Measurements from ENCODE around the gene CAMK1. TPM values are rescaled to one million over a fixed set of nuclear protein-coding genes. Genes with fewer than 3 reads are reported as not detected.
A peak's percentile ranks its signal among the peaks of the same experiment; 100 is the strongest.

CAMK1 gene
- total and polyA plus RNA-seq, 9 of the 15 experiments (the other 6 are each of a cell fraction or from before 2014, with no cell fraction given): 0.23 to 10.7 (median 6.0) TPM

DNA sequence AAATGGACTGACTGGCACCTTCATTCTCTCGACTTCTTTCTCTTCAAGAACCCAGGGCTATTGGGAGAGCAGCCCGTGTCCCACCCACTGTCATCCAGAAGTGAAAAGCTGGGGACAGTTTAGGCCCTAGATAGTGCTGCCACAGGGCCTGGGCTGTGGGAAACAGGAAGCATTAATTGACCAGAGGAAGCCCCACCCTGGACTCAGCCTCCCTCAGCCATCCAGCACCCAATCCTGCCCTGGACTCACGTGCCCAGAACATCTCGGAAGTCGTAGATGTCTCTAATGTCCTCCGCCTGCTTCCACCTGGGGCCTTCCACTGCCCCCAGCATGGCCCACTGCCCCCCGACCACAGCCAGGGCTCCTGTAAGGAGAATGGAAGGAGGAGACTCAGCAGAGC, 2.3 kb downstream of the CAMK1 start:
- no TSS peak for BruUV-seq (replicated peaks)
- Histone ChIP-seq H2AFZ (ENCODE audit: low read depth, low read length) (no peak overlapping the region), H3K27ac (ENCODE audit: extremely low read depth, low read depth, low read length) (no peak overlapping the region), H3K36me3 (ENCODE audit: control insufficient read depth, insufficient read depth, low read length) (no peaks in the 10 kb centered on the region), H3K4me3 (no peak overlapping the region), H3K9me3 (replicated peaks; ENCODE audit: control insufficient read depth, insufficient read depth, low read depth, low read length) (no peaks in the 10 kb centered on the region), H3K27me3 (ENCODE audit: control insufficient read depth in 2 of 2, insufficient read depth in 2 of 2, low read length in 2 of 2) (no peaks in the 10 kb centered on the region), H3K79me2 (ENCODE audit: control insufficient read depth, insufficient read depth, low read length) (no peaks in the 10 kb centered on the region), H4K20me1 (replicated peaks; ENCODE audit: control insufficient read depth, insufficient read depth, low read length) (no peaks in the 10 kb centered on the region), H3K9me1 (ENCODE audit: control insufficient read depth, insufficient read depth, low read length) (no peaks in the 10 kb centered on the region), H3K9ac (ENCODE audit: insufficient read depth in 1 of 2, low read depth in 2 of 2, low read length in 2 of 2) (peak overlapping the region in 1 of 2 experiments; percentile 85; a peak in 2 of 4 replicates), H3K4me1 (replicated peaks in 1 of 2; ENCODE audit: control insufficient read depth in 2 of 2, insufficient read depth in 2 of 2, low read length in 2 of 2) (peaks cover 0 to 19% of the 10 kb centered on the region in 2 experiments; a peak in 3 of 5 replicates), H3K4me2 (ENCODE audit: insufficient read depth, low read length) (no peak overlapping the region)
- DNase-seq (ENCODE audit: extremely low read depth in 1 of 4, low spot score in 3 of 4): no peak
- TF ChIP-seq HOXB6 (CRISPR knock-in tag; IDR thresholded peaks at IDR 0.05; ENCODE audit: borderline replicate concordance) (no peak), SREBF1 (IDR thresholded peaks at IDR 0.05; ENCODE audit: borderline replicate concordance, low read depth, low read length) (no peak), BHLHE40 (IDR thresholded peaks at IDR 0.05; ENCODE audit: low read length) (peak; percentile 54; the same call in 1 of the 2 replicates), HCFC1 (IDR thresholded peaks at IDR 0.05; ENCODE audit: low read depth, low read length) (no peak)
- ChIA-PET CTCF (ENCODE audit: low intra/inter-chr PET ratio) (no interaction called here), POLR2A (interaction anchor here (0.7 to 1.3 kb wide), 6 partner anchors 11 to 20 kb away, joined by 3 to 5 read pairs (median 4); no protein-coding TSS in a partner anchor)
- WGBS (ENCODE audit: insufficient coverage, low coverage, missing lambda C conversion rate): 42% methylated on average over 7 of the region's 7 CpGs
- no peak for ATAC-seq
- in situ Hi-C loops (cut with MboI) (no loop called here), intact Hi-C loops (cut with micrococcal nuclease) (no loop called here)
- no peak for FAIRE-seq

DNA sequence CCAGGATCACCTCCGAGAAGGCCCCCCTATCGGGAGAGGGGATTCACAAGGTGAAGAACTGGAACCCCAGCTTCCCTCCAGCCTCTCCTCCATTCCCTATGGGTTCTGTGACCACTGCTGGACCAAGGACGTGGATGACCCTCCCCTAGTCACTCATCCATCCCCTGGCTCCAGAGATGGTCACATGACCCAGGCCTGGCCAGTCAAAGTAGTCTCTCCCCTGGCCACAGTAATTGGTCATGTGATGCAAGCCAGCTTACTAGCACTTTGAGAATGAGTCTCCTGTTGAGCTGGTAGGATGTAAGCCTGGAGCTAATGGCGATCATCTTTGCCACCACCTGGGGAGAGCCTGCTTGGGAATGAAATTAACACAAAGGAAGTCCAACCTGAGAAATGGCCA, 3.9 kb downstream of the CAMK1 start:
- Histone ChIP-seq H3K36me3 (ENCODE audit: control insufficient read depth, insufficient read depth, low read length) (no peaks in the 10 kb centered on the region), H3K79me2 (ENCODE audit: control insufficient read depth, insufficient read depth, low read length) (no peaks in the 10 kb centered on the region), H3K9me3 (replicated peaks; ENCODE audit: control insufficient read depth, insufficient read depth, low read depth, low read length) (no peaks in the 10 kb centered on the region; the same call in 1 of the 2 replicates), H3K27me3 (ENCODE audit: control insufficient read depth in 2 of 2, insufficient read depth in 2 of 2, low read length in 2 of 2) (no peaks in the 10 kb centered on the region), H3K4me2 (ENCODE audit: insufficient read depth, low read length) (no peak overlapping the region), H3K4me3 (no peak overlapping the region), H3K9ac (ENCODE audit: insufficient read depth in 1 of 2, low read depth in 2 of 2, low read length in 2 of 2) (no peak overlapping the region), H3K4me1 (replicated peaks in 1 of 2; ENCODE audit: control insufficient read depth in 2 of 2, insufficient read depth in 2 of 2, low read length in 2 of 2) (peaks cover 0 to 19% of the 10 kb centered on the region in 2 experiments; a peak in 3 of 5 replicates), H2AFZ (ENCODE audit: low read depth, low read length) (no peak overlapping the region), H4K20me1 (replicated peaks; ENCODE audit: control insufficient read depth, insufficient read depth, low read length) (no peaks in the 10 kb centered on the region), H3K9me1 (ENCODE audit: control insufficient read depth, insufficient read depth, low read length) (no peaks in the 10 kb centered on the region), H3K27ac (ENCODE audit: extremely low read depth, low read depth, low read length) (no peak overlapping the region)
- WGBS (ENCODE audit: insufficient coverage, low coverage, missing lambda C conversion rate): 49% methylated on average over 4 of the region's 4 CpGs
- ChIA-PET CTCF (ENCODE audit: low intra/inter-chr PET ratio) (no interaction called here), POLR2A (interaction anchor here (0.8 to 1.0 kb wide), 3 partner anchors 10 to 65 kb away, joined by 3 to 4 read pairs (median 3); no protein-coding TSS in a partner anchor)
- intact Hi-C loops (cut with micrococcal nuclease): no loop called here
- in situ Hi-C loops (cut with MboI): no loop called here
- no TSS peak for BruUV-seq (replicated peaks)
- ATAC-seq (peak; percentile 73), FAIRE-seq (peak; percentile 89), DNase-seq (ENCODE audit: extremely low read depth in 1 of 4, low spot score in 3 of 4) (peak; percentile 54 to 74 (median 68))
- TF ChIP-seq CREB1 (IDR thresholded peaks at IDR 0.05): no peak
- TF ChIP-seq CREB1 (CRISPR knock-in tag; IDR thresholded peaks at IDR 0.05): no peak
- peak; percentile 97 for TF ChIP-seq RAD51 (IDR thresholded peaks at IDR 0.05; ENCODE audit: borderline replicate concordance, low read depth)
- no peak for TF ChIP-seq YBX1 (IDR thresholded peaks at IDR 0.05)
- TF ChIP-seq, protein P1, sequence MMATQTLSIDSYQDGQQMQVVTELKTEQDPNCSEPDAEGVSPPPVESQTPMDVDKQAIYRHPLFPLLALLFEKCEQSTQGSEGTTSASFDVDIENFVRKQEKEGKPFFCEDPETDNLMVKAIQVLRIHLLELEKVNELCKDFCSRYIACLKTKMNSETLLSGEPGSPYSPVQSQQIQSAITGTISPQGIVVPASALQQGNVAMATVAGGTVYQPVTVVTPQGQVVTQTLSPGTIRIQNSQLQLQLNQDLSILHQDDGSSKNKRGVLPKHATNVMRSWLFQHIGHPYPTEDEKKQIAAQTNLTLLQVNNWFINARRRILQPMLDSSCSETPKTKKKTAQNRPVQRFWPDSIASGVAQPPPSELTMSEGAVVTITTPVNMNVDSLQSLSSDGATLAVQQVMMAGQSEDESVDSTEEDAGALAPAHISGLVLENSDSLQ (IDR thresholded peaks at IDR 0.05): peak; percentile 55; the same call in 1 of the 2 replicates
- TF ChIP-seq, protein P2, sequence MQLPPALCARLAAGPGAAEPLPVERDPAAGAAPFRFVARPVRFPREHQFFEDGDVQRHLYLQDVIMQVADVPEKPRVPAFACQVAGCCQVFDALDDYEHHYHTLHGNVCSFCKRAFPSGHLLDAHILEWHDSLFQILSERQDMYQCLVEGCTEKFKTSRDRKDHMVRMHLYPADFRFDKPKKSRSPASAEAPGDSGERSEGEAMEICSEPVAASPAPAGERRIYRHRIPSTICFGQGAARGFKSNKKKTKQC (CRISPR knock-in tag; IDR thresholded peaks at IDR 0.05): no peak
- 0 out of 2 replicates have a peak, but pooled peaks have one; percentile 8 for TF ChIP-seq ETV1 (tag; conservative IDR thresholded peaks at IDR 0.05; ENCODE audit: low read depth)
- TF ChIP-seq, protein P3, sequence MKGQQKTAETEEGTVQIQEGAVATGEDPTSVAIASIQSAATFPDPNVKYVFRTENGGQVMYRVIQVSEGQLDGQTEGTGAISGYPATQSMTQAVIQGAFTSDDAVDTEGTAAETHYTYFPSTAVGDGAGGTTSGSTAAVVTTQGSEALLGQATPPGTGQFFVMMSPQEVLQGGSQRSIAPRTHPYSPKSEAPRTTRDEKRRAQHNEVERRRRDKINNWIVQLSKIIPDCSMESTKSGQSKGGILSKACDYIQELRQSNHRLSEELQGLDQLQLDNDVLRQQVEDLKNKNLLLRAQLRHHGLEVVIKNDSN (CRISPR knock-in tag; IDR thresholded peaks at IDR 0.05): peak; percentile 95
- TF ChIP-seq CREM (IDR thresholded peaks at IDR 0.05; ENCODE audit: low read depth): no peak
- TF ChIP-seq CBFA2T2 (conservative IDR thresholded peaks at IDR 0.05): peak; percentile 80
- no peak for TF ChIP-seq THRAP3 (IDR thresholded peaks at IDR 0.05; ENCODE audit: borderline replicate concordance)
